ENCODE measurements around the gene ELMO3.

- no peak for TF ChIP-seq CTCF (IDR thresholded peaks at IDR 0.05 in 4 of 5, conservative IDR thresholded peaks at IDR 0.05 in 1 of 5)
- TF ChIP-seq POLR2A (IDR thresholded peaks at IDR 0.05): no peak
Observed at GRCh38 chr16:67149276-67150046, 49.5 kb upstream of the ELMO3 start.
